Kasumi-1 (cell line): ENCODE data around the gene VCAN.

Experiments used
- DNase-seq, 2 experiments: peaks; one replicate each; lab custom pipeline; 2025; lab: John Stamatoyannopoulos, UW

Gene VCAN

DNA sequence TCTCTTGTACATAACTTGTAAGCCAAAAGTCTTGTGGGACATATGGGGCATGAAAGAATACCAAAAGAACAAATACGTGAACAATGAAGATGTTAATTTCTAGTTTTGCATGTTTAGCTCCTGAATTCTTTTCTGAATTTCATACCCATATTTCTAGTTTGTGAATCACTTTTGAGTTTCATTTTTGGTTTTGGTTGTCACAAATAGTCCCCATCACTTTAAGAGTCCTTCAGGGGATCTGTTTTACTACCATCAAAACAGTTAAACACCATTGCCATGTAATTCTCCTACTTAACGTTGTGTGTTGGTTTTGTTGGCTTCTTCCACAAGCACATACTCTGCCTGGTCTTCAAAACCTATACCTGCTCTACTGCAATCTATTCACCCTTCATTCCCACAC, 27.0 kb downstream of the VCAN start:
- no peak for DNase-seq

DNA sequence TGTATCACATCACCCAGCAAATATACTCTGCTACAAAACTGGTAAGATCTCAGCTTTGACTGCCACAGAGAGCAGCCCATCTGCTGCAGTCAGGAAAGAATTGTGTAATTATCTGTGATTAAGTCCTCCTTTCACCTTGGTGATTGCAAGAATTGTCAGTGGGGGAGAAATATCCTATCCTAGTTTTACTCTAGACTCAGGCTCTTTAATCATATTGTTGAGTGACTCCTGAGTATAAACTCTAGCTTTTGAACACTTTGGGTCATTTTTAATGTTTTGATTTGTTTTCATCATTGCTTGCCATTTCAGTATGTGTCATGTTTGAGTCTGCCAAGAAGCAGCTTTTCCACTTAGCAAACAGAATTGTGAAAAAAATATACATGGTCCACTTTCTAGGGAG, 32.1 kb downstream of the VCAN start:
- no peak for DNase-seq

DNA sequence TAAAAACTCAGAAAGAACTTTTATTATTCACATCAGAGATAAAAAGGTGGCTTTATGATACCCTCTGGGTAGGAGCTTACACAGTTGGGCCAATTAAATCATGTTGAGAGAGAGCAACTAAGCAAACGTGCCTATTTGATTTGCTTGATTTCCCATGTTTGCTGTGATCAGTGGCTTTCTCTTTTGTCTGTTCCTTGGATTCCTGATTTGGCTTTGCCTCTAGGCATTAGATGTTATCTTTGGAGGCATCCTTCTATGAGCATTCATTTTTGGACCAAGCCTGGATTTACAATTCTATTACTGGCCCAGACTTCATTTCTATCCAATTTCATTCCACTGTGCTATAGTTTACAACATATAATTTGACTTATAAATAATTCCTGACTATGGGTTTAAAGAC, 35.9 kb downstream of the VCAN start:
- DNase-seq = no peak

DNA sequence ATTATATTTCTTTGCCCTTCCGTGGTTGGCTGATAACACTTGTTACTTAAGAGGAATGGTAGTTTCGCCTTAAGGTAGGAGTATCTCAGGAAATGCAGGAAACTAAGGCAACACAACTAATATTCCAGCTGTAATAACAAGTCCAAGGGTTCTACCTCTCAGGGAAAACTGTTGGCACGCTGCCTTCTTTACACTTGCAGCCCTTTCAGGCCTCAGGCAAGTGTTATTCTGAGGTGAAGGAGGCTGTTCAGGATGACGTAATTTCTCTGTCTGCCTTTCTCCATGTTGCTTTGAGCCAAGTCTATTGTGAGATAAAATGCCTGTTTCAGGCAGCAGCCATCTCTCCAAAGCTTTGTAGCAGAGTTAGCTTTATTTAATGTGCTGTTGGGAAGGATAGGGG, 38.0 kb downstream of the VCAN start:
- DNase-seq = no peak

DNA sequence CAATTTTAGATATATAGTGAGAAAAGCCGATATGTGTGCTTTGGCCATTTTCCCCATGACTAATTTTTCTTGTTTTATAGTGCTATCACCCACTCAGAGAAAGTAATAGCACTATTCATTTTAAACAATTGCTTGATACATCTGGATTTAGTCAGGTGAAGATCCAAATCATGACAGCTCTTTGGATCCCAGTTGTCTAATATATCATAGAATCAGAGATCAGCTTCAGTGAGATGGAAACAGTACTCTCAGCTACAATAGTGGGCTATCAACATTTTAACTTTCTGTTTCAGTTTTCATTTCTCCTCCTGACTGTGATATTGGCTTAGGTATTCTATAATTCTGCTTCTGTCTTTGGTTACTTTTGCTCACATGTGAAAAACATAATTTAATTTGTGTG, 38.7 kb downstream of the VCAN start:
- no peak for DNase-seq

DNA sequence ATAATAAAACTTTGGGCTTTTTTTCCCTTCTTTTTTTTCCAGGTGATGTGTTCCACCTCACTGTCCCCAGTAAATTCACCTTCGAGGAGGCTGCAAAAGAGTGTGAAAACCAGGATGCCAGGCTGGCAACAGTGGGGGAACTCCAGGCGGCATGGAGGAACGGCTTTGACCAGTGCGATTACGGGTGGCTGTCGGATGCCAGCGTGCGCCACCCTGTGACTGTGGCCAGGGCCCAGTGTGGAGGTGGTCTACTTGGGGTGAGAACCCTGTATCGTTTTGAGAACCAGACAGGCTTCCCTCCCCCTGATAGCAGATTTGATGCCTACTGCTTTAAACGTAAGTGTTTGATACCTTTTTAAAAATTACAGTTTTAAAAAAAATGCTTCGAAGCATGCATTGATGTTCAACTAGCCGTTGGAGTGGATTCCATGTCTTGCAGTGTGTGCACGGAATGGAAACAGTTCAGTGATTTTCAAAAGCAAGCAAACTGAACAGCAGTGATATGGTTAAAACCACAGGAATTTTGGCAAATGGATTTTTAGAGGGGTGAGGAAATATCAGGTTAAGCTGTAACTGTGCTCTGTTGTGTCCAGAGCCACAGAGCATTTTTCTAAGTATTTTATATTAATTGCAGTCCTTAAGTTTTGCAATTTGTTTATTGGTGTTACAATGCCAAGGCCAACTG, 40.7 kb downstream of the VCAN start:
- DNase-seq = no peak

DNA sequence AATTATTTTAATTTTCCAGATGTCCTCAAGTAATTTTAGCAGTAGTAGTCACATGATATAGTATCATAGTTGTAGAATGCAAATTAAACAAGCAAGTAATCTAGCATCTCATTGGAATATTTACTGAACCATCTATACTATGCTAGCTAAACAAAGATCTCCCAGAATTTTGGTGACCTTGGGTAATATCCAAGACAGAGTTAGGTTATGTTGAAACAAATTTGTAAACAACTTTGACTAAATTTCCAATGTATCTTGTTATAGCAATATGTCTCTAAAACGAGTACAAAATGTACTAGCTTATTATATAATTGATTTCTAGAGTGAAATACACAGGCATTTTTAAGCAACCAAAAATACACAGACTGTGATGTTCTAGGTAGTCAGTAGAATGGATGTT, 41.5 kb downstream of the VCAN start:
- no peak for DNase-seq

DNA sequence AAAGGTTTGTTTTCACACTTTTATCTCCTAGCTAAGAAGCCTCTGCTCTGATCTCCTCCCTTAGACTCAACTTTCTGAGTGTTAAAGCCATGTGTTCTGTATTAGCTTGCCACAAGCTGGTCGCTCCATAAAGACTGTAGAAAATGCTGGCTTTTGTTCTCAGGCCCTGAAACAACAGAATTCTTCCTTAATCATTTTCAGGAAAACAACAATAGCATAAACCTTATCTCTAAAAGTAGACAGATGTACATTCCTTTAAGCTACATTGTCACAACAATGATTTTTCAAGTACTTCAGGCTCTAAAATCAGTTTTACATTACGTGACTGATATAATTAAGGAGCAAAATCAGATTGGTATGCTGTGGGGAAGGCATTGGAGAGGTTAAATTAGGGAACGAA, 41.9 kb downstream of the VCAN start:
- DNase-seq = no peak

DNA sequence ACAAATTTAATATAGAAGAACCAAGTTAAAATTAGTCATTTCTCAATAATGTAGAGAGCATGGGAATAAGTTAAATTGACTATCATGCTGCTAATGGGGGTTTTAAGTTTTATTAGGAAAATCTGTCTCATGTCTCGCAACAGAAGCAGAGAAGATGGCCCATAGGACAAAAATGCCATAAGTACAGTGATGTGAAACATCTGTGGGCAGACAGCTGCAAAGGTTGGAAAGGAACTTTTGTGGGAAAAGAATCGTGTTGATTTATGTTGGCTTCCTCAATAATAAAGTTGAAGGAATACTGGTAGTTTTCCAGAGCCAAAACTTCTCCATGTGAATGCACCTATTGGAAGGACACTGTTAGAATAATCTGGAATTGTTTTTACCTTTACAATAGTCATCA, 44.8 kb downstream of the VCAN start:
- DNase-seq = no peak

DNA sequence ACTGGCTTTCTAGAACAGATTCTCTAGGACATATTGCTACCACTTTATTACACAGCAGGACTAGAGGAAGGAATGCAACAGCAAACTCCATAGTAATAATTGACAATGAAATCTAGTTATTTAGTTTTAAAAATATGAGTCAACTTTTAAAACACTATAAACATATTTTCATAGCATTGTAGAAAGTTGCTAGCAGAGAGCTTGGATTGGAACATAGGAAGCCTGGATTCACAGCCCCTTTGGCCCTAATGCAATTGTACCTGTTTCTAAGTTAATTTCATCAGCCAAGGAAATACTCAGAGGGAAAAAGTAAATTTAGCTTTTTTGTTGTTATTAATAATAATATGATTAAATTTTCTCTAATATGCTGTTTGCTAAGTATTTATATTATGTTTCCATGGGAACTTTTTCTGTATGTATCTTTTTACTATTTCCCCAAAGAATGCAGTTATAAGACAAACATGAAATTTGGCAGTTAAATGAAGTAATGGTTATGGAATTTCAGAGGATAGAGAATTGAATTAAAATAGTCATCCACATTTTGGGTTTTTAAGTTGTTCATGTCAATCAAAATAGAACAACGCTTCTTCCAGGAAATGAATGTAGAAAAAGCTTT, 45.6 kb downstream of the VCAN start:
- DNase-seq = no peak

DNA sequence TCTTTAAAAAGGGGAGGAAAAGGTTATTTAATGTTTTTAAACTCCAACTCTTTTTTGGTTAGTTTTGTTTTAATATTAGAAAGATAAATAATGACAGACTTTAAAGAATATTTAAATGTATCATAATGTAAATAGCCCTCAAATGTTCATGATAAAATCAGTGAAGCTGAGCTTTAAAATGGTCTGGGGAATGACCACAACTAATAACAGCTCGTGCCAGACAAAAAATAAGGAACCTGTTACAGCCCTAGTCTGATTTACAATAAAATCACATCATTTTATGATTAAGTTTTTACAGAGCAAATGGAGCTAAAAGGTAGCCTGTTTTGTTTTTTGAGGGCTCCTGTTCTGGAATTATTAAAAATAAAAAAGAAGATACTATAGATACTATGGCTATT, 46.1 kb downstream of the VCAN start:
- DNase-seq = no peak

DNA sequence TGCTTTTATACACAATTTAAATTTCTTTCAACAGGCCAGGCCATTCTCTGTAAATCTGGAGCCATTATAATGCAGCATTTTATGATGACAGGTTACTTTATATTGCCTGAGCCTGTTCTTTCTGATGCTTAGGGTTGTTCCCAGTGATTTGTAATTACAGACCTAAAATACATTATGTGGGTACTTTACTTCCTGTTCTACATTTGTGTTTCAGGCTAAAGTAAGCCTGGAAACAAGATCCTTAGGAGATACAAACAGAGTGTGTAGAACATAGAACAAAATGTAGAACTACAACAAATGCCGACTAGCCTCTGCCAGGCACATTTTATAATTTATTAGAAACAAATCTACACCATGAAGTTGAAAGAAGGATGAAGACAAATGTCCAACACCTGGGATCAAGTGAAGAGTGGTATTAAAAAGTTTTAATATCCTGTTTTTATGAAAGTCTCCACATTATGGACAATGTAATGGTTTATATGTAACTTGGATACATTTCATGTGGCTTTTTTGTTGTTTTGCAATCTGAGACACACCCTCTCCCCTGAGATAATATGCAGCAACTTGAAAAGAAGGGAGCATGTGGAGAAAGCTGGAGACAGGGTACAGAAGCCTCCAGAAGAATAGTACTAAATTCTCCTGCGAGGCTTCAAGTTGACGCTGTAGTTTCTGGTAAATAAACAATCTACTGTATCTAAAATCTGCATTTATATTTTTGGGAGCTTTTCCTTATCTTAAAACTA, 46.9 kb downstream of the VCAN start:
- DNase-seq = peak in 1 of 2 experiments; percentile 6

DNA sequence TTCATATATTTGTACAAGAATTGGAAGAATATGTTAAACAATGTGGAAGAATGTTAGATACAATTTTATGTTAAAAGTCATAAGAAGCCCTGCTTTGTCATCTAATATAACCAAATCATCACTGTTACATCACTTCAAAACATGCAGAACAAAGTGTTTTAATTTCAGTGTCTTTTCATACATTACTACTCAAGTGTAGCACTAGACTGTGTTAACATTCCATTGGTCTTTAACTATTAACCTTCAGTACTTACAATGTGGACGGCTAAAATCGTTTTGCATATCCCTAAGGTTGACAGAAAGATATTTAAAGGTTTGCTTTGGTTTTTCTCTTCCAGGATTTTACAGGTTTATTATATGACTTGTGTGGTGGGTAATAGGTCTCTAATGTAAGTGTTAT, 50.9 kb downstream of the VCAN start:
- no peak for DNase-seq

DNA sequence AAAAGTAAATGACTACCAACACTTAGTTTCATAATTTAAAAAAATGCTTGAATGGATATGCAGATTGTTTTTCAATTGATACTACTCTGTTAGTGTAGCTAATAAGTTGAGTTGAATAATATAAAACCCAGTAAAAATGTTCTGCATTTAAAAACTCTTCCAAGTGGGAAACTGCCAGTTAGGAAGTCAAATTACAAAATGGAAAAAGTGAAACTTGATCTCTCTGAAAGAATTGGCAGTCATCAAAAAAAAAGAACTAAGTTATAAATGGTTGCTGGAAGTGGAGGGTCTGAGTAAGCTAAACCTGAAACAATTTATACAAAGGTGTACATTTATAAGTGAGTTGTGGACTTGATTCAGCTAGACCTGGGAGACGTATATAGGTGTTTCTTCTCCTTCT, 52.4 kb downstream of the VCAN start:
- DNase-seq = no peak

DNA sequence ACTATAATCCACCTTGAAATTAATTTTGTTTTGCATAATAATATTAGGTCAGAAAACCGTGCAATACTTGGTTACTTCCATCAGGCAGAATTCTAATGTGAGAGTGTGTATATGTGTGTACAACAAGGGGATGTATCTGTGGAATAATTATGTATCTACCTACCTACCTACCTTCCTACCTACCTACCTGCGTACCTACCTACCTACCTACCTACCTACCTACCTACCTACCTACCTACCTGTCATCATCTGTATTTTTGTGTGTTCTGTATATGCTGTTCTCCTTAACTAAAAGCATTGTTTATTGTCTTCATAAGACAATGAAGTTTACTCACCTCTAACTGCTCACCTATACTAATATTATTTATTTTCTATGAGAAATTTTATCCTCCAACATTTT, 52.8 kb downstream of the VCAN start:
- no peak for DNase-seq

DNA sequence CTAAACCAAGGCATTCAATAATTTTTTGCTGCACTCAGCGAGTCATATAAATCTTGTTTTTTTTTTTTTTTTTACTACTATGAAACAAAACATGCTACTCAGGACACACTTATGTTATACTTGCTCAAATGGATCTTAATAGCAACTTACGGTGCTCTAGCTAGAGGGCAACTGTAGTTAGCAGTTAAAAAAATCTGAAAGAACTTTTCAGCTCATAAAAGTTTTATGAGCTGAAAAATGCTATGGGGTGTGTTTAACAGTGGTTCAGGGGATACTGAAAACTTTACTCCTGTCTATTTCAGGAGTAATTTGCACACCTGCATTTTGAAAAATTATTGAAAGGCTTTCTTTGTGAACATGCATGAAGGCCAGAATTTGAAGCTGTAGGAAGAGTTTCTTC, 53.4 kb downstream of the VCAN start:
- DNase-seq = no peak

DNA sequence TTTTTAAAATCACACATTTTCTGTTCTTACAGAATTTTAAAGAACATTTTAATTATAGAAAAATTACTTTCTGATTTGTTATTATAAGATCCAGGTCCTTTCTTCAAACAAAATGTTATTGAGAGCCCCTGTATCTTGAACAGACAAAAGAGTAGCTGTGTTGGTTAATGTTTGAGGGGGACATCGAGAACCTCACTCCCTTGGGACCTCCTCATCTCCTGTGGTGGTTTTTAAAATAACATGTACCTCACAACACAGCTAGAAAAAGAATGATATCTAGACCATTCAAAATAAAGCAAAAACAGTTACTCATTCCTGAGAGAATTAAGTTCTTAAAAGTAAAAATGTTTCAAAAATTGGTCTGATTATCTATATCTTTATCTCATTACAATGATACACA, 54.7 kb downstream of the VCAN start:
- no peak for DNase-seq

DNA sequence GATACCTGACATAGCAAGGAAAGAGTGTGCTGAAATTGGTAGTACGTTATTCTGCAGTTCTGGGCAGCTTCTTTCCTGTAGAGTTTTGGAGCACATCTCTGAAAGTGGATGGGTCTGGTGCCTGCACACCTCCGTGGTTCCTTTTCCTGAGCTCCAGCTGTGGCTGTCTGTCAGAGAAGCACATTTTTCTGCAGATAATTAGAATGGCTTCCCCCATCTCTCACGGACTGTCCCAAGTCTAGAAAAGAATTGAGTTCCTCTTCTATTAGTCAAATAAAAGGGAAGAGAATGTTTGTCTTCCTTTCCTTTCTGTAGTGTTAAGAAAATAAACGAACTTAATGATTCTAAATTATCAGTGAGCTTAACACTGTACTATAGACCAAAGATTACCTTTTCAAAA, 55.7 kb downstream of the VCAN start:
- DNase-seq = no peak

DNA sequence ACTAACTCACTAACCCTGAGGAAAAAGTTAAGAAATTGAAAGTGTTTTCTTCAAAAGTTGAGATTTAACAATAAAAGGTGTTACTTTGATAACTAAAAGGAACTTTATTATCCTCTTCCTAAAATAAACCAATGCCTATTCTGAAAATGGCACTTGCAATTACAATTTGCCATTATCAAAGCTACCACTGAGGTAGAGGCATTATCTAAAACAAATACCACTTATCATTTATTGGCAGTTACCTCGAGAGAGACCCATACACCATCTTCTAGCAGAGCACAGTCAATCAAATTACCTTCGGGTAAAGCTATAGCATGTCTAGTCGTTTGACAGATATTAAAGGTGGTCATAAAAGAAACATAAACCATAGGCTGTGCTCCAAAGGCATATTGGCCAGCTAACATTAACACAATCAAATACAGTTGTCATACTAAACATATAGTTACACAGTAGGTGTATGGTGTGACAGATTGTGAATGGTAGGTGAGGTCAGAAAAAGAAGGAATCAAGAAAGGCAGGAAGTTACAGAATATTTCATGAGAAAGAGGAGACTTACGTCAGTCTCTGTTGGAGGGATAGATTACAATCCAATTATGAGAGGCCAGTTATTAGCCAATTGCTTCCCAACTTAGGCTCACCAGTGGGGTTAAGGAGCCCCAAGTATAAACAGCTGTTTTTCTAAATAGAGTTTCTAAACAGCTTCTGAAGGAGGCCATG, 56.3 kb downstream of the VCAN start:
- DNase-seq = no peak

DNA sequence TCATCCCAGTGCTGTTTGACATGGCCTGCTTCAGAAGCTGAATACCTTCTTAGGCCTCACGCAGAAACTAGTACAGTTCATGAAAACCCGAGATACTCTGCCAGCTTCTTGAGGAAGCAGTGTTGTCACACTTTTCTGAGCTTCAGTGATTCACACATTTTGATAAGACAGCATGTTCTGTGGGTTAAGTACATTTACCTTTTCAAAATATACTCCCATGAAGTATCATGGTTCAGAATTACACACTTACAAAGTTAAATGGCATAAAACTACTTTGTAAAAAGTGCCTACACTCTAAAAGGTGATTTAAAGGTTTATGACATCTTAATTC, 56.9 kb downstream of the VCAN start:
- no peak for DNase-seq

DNA sequence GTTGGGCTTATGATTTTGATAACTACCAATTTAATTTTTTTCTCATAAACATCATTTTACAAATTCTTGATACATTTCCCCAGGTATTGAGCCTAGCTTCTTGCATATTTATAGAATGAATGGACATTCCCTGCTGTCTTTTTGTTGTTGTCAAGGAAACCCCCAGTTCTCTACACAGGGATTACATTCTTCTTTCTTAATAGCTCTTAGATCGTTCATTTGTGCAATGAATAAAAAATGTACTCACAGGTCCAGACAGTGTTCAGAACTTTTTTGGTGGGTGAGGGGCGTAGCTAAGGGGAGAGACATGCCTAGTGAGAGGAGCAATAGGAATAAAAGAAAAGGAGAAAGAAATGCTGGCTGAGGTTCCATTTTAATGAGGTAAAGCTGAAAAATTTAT, 58.6 kb downstream of the VCAN start:
- no peak for DNase-seq

DNA sequence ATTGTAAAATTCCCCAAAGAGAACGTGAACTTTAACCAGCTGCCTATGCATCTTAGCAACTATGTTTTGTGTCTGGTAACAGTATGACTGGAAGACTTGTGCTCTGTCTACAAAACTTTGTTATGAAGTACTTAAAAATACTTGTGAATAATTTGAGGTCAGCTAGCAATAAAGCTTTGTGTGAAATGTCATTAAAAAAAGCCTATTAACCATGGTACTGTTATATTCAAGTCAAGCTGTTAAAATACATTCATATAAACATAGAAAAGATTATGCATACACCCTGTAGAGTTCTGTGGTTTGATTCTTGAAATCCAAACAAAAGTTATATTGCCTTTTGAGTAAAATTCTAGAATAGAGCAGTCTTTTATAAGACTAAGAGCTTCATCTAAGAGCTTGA, 60.1 kb downstream of the VCAN start:
- no peak for DNase-seq
